ENCODE results near the gene GAB4.

Gene GAB4

DNA sequence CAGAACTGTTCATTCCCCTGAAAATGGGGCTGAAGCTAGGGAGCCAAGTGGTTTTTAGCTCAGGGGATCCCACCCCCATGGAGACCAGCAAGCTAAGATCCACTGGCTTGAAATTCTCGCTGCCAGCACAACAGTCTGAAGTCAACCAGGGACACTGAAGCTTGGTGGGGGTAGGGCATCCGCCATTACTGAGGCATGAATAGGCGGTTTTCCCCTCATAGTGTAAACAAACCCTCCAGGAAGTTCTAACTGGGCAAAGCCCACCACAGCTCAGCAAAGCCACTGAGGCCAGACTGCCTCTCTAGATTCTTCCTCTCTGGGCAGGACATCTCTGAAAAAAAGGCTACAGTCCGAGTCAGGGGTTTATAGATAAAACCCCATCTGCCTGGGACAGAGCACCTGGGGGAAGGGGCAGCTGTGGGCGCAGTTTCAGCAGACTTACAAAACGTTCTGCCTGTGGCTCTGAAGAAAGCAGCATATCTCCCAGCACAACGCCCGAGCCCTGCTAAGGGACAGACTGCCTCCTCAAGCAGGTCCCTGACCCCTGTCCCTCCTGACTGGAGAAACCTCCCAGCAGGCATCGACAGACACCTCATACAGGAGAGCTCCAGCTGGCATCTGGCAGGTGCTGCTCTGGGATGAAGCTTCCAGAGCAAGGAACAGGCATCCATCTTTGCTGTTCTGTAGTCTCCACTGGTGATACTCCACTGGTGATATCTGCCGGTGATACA is 32.7 kb downstream of the GAB4 start:
- no peak for DNase-seq

DNA sequence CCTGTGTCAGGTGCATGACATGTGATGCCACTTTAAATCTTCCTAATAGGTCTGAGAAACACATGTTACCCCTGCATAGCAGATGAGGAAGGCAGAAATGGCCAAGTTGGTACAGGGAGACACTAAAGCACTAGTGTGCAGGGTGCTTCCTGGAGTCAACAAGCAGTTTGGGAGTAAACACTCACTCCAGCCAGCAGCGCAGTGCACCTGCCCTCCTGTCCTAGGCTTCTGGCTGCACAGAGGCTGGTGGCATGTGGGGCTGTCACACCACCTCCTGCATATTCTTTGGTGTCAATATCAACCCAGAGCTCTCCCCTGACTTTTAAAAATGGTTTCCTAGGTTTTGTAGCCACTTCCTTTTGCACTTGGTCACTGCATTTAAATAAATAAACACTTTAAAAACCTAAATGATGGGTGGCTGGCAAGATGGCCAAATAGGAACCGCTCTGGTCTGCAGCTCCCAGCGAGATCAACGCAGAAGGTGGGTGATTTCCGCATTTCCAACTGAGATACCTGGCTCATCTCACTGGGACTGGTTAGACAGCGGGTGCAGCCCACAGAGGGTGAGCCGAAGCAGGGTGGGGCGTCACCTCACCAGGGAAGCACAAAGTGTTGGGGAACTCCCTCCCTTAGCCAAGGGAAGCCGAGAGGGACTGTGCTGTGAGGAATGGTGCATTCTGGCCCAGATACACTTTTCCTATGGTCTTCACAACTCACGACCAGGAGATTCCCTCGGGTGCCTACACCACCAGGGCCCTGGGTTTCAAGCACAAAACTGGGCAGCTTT is 33.5 kb downstream of the GAB4 start:
- no peak for DNase-seq

DNA sequence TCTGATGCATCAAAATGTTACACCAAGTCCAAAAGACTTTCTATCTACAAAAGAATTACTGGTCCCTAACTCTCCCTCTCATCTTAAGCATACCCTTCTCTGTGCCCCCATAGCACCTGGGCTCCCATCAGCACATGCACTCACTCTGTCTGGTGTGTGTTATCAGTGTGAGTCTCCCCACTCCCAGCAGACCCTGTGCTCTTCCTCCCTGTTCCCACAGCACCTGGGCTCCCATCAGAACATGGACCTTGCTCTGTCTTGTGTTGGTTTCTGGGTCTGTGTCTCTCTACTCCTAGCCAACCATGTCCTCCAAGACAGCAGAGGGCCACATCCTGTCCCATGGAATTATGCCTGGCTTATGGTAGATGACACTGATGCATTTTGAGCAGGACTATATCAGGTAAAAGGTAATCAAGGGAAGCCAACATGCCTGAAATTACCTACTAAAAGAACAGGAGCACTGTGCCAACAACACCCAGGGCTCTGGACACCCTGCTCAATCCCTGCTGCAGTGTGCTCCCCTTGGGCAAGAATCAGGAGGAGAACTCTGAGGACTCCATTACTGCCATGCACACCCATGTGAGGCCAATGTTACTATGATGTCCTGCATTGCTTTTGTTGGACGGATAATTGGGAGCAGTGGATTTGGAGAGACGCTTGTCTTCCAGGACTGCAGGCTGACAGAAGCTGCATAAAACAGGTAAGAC is 34.3 kb downstream of the GAB4 start:
- no peak for DNase-seq

DNA sequence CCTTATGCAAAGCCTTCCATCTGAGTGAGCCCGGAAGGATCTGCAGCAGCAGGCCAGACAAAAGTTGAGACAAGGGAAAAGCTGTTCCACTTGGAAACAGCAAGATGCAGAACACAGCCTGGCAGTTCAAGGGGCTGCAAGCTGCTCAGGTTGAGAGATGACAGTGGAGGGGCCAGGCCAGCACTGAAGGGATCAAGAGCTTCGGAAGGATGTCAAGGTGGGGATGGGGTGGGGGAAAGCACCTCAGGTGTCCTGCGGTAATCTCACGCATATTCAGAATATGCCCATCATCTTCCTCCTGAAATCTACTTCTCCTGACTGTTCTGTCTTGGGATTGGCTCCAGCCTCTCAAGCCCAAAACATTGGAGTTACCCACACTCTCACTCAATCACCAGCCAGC is 35.7 kb downstream of the GAB4 start:
- no peak for DNase-seq

DNA sequence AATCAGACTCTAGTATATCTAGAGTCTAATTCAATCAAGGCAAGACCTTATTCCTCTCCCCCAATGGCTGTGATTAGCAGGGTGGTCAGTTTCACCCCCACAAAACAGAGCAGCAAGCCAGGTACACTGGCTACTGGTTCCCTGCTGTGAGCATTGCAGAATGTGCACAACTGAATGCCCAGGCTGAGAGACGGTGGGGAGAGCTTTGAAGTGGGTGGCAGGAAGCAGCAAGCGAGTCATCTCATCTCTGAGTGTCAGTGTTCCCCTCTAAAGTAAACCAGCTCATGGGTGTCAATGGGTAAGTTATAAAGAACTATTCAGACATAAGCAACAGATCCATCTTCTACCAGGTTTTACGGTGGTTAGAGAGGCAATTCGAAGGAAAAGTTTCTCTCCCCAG is 37.6 kb downstream of the GAB4 start:
- no peak for DNase-seq

DNA sequence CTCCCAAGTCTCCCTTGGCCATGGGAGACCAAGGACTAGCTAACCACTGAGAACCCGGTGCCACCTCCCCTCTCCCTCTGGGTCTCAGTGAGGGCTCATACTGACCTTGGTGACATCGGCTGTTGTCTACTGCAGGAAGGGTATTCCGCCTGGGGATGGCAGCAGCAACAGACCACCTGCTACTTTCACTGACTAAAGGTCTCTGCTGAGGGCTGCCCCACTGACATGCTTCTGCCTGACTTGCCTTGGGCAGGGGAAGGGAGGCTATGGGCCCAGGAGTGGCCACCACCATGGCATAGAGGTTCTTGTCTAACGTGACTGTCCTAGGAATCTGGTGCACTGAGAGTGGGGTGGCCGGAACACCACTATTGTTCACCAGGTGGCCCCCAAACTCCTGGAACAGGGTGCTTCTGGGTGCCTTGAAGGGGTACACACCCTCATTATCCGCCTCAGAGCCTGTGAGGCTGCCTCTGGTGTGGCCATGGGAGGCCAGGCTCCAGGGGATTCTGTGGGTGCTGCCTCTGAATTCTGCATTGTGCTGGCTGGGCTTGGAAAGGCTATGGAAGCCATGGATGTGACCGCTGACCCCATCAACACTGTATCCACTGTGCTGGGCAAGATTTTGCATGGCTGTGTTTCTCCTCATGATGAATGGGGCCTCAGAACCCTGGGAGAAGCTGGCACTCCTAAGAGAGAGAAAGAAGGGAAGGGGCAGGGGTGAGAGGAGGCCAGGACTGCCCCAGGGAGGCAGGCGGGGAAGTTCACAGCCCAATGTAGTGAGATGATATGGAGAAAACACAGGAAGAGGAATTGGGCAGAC is 38.3 kb downstream of the GAB4 start:
- no peak for DNase-seq

DNA sequence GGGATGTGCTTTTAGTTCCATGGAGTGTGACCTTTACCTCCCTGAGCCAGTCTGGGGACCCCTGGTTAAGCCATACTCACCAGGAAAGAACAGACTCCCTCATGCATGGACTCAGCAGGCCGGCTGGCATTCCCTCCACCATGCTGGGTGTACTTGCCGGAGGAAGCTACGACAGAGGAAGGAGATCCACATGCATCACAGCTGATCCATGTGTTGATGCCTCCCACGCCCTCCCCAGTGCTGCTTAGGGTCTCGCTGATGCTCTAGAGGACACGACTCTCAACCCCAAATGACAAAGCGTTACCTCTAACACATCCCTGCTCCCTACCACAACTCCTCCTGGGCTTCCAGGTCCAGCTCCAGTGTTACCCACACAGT is 39.8 kb downstream of the GAB4 start:
- no peak for DNase-seq

DNA sequence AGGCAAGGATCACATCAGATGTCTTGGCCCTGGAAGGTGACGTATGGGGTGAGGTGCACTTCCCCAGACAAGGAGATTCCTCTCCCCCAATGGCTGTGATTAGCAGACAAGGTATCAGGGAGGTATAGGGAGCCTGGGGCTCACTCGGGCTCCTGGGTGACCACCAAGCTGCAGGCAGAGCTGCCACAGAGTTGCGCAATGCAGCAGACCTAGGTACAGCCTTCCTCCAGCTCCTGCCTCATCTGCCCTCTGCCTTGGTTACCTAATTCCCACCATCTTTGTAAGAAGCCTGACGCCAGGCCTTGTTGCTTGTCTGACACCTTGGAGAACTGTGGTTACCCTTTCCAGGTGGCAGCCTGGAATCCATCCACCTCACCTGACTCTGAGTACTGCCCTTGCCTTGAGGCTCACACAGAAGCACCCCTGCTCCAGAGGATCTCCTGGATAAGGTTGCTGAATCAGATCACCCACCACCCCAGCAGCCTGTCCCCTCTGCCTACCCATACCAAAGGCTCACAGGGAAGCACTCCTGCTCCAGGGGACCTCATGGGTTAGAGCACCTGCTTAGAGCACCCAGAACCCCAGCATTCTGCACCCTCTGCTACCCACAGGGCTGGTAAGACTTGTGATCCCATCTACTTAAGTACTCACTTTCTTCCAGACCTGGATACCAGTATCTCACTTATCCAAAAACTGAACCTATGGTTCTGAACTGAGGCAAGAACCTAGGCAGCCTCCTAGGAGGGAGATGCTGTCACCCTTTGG is 40.4 kb downstream of the GAB4 start:
- DNase-seq: no peak

DNA sequence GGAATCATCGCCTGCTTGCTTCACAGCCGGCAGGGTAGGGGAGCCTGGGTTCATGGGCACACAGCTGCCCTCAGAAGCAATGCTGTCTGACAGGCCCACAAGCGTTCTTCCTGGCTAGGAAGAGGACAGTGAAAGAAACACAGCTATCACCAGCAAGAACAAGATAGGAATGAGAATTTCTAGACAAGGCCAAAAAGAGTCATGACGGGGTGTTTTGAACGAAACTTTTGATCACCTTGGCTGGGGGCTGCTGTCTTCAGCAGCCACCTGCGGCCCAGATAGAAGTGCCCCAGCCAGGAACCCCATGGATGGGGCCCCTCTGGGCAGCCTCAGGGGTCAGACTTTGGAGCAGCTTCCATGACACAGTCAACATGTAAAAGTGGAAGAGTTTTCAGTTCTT is 41.8 kb downstream of the GAB4 start:
- DNase-seq: no peak

DNA sequence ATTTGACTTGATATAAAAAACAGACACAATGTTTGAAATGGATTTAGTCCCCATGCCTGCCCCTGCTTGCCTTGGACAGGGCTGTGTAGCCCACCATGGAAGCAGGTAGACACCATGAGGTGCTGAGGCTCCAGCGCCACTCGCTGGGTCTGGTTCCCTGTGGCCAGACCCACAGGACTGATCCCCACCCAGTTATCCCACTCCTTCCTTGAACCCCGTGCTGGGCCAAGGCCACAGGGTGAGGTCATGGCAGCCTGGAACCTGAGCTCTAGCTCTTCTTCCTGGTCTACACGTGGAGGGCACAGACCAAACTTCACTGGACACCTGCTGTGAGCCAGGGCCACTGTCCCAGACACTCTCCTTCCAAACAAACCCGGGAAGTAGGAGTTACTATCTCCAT is 42.5 kb downstream of the GAB4 start:
- DNase-seq: no peak

DNA sequence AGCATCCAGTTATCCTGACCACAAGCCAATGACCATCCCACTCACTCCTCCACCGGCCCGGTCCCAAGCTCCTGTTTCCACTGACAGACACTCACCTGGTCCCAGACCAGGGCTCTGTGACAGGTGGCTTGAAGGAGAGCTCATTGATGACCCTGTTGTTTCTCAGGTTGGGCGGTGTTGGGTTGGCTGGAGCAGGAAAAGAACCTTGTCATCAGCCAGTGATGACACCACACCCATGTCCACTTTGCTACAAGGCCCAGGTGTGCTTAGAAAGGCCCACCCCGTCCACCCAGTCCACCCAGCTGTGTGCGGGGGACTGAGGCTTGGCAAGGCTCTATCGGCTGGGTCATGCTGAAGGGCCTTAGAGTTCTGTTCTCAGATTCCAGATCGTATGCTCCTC is 42.9 kb downstream of the GAB4 start:
- DNase-seq: no peak

DNA sequence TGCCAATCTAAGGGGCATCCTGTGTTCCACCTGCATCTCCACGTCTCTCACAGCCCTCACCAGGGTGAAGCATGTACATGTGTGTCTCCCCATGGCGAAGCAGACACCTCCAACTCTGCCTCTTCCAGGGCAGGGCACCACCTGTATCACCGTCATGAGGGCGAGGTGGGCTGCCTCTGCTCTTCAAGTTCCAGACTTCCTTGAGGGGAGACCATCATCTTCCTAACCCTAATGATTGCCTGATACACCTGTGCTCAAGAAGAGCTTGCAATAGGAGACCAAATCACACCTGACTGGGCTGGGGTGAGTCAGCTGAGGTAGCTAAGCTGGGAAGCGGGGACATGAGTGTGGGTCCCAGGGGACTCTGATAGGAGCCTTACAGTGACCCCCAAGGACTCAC is 43.7 kb downstream of the GAB4 start:
- no peak for DNase-seq

DNA sequence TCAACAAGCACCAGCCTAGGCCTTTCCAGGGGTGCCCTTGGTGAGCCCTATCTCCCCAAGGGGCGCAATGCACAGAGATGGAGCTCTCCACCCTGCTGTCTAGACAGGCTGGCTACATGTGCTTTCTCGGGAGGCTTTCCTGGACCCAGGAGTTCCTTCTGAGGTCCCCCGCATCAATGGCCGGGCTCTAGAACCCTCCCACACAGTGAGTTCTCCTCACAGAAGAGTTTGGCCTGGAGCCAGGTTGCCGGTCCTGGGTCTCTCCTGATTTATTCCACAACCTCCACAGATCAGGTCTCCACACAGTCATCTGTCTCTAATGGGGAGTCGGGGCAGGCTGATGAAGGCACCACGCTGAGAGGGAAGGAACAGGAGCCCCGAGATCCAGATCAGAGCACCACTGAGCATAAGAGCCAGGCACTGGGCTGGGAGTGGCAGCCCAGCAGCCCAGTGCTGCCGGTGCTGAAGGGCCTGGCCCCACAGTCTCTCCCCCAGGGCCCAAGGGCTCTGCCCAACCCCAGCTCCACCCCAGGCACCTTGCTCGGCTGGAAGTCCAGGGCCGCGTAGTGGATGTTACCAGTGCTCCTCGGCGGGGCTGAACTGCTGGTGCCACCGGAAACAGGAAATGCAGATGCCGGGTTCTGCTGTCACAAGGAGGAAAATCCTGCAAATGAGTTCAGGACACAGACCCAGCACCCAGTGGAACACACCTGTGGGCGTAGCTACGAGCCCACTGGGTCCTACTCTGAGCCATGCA is 44.7 kb downstream of the GAB4 start:
- DNase-seq: no peak

DNA sequence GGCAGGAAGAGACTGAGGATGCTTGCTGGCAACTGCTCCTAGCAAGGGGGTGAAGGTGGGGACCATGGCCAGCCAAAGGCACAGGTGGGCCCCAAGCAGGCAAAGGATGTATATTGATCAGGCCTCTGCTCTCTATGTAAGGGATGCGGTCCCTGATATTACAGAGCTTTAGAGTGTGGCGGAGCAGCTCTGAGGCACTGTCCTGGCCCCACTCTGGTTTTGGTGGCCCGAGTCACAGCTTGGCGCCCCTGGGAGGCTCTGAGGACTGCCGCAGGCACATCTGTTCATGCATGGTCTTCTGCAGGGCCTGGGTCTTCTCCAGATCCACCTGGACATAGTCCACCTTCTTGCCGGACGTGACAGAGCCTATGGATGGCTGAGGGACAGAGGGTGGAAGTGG is 45.5 kb downstream of the GAB4 start:
- no peak for DNase-seq

DNA sequence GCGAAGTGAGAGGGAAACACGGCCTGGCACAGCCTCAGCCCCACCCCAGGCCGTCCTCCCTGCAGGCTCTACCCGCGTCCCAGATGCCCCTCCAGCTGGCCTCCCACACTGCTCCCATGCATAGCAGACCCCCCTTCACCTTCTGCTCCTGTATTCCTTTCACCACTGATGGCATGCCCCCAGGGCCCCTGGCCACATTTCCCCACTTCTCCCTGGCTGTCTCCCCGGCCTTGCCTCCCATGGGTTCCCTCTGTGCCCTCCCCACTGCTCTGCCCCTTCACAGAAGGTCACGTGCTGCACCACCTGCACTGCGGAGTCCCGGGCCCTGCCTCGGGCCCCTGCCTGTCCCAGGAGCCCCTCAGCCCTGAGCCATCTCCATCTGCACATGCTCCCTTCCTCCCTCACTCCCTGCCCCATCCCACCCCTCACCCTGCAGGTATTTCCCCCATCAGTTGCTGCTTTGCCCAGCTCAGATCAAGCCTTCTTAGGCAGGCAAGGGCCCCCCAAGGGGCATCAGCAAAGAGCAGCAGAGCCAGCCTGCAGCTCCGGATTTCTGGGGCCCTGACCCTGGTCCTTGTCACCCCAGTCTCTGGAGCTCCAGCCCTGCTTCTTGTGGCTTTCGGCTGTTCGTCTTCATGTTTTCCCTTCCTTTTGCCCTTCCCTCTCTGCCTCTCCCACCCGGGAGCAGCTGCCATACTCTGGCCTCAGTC is 46.4 kb downstream of the GAB4 start:
- no peak for DNase-seq

DNA sequence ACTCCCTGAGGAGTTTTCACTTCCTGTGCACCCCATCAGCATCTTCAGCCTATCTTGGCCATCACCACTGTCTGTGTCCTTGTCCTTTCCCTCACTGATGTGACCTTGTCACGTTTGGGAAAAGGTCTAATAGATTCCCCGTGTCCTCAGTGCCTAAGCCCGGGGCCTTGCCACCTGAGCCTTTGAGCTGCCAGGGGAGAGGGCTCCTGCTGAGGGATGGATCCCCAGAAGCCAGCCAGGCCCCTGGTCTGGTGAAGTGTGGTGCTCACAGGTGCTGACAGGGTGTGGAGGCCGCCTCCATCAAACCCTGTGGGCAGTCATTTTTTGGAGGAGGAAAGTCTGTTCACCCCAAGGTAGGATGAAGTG is 47.2 kb downstream of the GAB4 start:
- no peak for DNase-seq

DNA sequence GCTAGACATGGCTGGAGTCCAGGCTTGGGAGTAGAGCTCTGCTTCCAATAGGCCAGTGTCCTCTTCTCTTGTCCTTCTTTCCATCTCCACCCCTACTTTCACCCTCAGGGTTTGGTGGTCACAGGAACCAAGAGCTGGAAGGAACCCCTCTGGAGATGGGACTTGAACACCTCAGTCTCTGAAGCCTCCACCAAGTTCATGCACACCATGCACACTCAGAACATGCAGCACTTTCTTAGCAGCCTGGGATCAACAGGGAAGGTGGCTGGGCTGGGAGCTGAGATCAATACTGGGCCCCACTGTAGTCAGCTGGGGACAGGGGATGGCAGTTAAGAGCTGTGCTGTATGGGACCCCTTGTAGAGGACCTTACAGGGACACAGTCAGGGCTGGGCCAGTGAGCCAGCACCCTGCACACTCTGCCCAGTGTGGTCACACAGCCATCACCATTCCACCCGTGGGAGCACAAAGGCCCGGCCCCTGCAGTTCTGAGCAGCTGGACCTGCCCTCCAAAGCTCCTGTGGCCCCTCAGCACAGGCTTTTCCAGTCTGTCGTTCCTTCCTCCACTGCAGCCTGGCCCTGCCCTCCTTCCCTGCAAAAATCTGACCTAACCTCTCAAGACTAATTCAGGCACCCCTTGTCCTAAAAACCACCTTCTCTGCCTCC is 47.7 kb downstream of the GAB4 start:
- no peak for DNase-seq

DNA sequence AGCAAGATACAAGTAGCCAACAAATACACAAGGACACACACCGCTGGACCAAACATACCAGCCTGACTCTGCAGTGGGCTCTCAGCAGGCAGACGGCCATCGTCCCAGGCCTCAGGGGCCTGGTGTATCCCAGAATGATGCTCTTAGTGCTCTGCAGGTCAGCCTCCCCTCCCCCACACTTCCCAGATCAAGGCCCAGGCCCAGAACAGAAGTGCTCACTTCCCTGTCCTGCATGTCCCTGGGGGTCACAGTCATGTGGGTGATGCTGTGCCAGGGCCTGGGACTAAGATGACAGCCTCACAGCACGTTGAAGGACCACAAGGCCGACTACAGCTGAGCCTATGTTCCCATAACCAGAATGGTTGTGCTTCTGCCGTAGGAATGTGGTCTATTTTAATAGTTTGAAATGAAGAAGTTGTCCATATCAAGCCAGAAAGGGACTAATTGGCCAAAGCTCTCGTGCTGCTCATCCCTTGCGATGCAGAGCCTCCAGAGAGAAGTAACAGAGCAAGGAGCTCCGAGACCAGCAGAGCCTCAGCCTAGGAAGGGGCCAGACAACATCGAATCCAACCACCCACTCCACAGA is 48.6 kb downstream of the GAB4 start:
- DNase-seq: no peak

DNA sequence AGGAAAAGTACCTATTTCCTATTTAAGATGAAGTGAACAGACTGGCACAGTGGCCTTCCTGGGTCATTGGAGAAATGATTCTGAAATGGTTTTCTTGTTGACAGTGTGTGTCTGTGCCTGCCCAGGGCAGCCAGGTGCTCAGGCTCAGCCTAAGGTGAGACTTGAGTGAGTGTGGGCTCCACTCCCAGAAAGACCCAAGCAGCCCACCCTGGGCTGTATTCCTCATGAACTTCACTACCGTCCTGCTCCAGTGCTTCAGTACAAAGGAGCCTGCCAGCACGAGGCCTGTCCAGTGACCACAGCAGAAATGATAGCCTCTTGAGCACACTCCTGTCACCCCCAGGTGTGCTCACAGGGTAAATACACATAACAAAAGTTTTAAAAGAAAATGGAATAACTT is 49.5 kb downstream of the GAB4 start:
- no peak for DNase-seq

DNA sequence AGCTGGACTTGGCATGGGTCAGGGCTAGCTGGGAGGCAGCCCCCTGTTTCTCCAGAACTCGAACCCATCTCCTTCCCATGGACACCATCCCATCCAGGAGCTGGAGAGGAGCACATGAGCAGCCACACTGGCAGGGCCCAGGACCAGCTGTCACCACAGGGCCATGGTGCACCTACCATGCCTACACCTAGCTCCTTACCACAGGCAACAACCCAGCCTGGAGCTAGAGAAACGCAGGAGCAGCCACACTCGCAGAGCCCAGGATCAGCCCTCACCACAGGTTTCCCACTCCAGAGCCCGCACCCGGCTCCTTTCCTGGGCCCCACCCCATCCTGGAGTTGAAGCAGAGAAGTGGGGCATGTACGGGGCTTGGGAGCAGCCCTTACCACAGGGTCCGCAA is 50.2 kb downstream of the GAB4 start:
- DNase-seq: no peak

All from NCI-H187 treated with DMSO at 0.1 percent for 48 hours (cell line).